Measurements from ENCODE around the gene GLP1R.

GRCh38 chr6:39040080-39040673, 8.4 kb upstream of the GLP1R start:
- TF ChIP-seq CTCF (IDR thresholded peaks at IDR 0.05; ENCODE audit: low read length): no peak
- no peak for TF ChIP-seq EZH2 (IDR thresholded peaks at IDR 0.05; ENCODE audit: borderline replicate concordance, low read length)

Measured in OCI-LY1 (cell line).